Measurements from ENCODE around the gene ZAP70.

Gene ZAP70

GRCh38 chr2:97752342-97753334 is 39.3 kb downstream of the ZAP70 start:
- Histone ChIP-seq H3K4me3 (ENCODE audit: low read length) (no peak overlapping the region), H3K27ac (ENCODE audit: low read length) (no peak overlapping the region), H3K4me1 (ENCODE audit: insufficient read depth, low read length) (peaks cover 9% of the 10 kb centered on the region; the same call in 1 of the 2 replicates), H3K9ac (ENCODE audit: low read depth, low read length) (no peak overlapping the region), H3K27me3 (ENCODE audit: insufficient read depth, low read length) (no peaks in the 10 kb centered on the region), H3K36me3 (ENCODE audit: insufficient read depth, low read depth, low read length) (peaks cover 10% of the 10 kb centered on the region), H3K9me3 (ENCODE audit: insufficient read depth, low read depth, low read length) (no peaks in the 10 kb centered on the region)

DNA sequence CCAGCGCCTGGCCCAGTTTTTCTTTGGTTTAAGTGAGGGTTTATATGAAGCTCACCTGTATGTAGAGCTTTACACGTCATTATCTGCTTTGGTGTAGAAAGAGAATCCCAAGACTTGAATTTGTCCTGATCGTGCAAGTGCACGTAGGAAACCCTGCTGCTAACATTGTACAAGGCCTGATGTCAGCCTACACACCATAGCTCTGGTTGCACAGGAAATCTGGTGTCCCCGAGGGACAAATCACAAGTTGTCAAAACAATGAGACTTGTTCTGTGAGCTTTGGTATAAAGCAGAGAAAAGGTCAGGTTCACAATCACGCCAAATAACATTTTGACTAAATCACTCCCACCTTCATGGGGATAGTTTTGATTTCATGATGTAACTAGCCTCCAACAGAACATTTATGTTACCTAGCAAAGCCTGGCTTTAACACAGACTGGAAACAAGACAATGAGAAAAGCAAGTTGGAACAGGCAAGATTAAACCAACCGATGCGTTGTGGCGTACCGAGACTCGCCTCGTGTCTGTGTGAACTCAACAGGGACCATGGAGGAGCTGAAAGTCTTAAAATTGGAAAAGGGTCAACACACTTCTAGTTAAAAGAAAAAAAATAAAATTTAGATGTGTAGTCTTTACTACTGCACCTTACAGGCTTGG is 41.4 kb downstream of the ZAP70 start:
- Histone ChIP-seq H3K4me1 (ENCODE audit: insufficient read depth, low read length) (peaks cover 9% of the 10 kb centered on the region; the same call in 1 of the 2 replicates), H3K9ac (ENCODE audit: low read depth, low read length) (no peak overlapping the region)

DNA sequence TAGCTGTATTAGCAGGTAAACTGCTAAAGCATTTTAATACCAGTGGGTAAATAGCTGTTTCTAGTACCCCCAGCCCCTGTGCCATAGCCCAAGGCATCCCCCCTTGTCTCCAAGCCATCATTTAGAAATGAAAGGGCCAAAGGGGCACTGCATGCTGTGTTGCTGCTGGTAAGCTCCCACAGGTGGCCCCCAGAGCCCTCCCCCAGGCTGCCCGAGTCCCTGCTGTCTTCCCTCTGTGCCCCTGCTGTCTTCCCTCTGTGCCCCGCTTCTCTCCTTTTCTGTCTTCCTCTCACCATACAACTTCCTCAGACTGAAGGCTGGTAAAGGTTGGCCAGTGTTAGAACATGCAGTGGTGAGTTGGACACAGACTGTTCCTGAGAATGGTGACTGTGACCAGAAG is 42.1 kb downstream of the ZAP70 start:
- H3K9me3 ChIP-seq (ENCODE audit: insufficient read depth, low read depth, low read length), result no peaks in the 10 kb centered on the region
- peaks cover 9% of the 10 kb centered on the region; the same call in 1 of the 2 replicates for H3K4me1 ChIP-seq (ENCODE audit: insufficient read depth, low read length)
- H3K27me3 ChIP-seq (ENCODE audit: insufficient read depth, low read length), result no peaks in the 10 kb centered on the region
- no peak overlapping the region for H3K27ac ChIP-seq (ENCODE audit: low read length)
- no peak overlapping the region for H3K9ac ChIP-seq (ENCODE audit: low read depth, low read length)
- peaks cover 35% of the 10 kb centered on the region for H3K36me3 ChIP-seq (ENCODE audit: insufficient read depth, low read depth, low read length)
- no peak overlapping the region for H3K4me3 ChIP-seq (ENCODE audit: low read length)

More for the DNA sequence above, 41.4 kb downstream of the ZAP70 start:
- H3K36me3 ChIP-seq (ENCODE audit: insufficient read depth, low read depth, low read length), result peaks cover 28% of the 10 kb centered on the region
- no peaks in the 10 kb centered on the region for H3K27me3 ChIP-seq (ENCODE audit: insufficient read depth, low read length)
- H3K9me3 ChIP-seq (ENCODE audit: insufficient read depth, low read depth, low read length), result no peaks in the 10 kb centered on the region
- no peak overlapping the region for H3K27ac ChIP-seq (ENCODE audit: low read length)
- no peak overlapping the region for H3K4me3 ChIP-seq (ENCODE audit: low read length)

- Histone ChIP-seq H3K27ac (ENCODE audit: low read length) (no peak overlapping the region), H3K4me1 (ENCODE audit: insufficient read depth, low read length) (peaks cover 2% of the 10 kb centered on the region; the same call in 1 of the 2 replicates), H3K27me3 (ENCODE audit: insufficient read depth, low read length) (no peaks in the 10 kb centered on the region), H3K36me3 (ENCODE audit: insufficient read depth, low read depth, low read length) (peaks cover 44% of the 10 kb centered on the region), H3K4me3 (ENCODE audit: low read length) (no peak overlapping the region), H3K9ac (ENCODE audit: low read depth, low read length) (no peak overlapping the region), H3K9me3 (ENCODE audit: insufficient read depth, low read depth, low read length) (no peaks in the 10 kb centered on the region)
Observed at GRCh38 chr2:97757062-97757461, 43.7 kb downstream of the ZAP70 start.

GRCh38 chr2:97758131-97758705 is 44.8 kb downstream of the ZAP70 start:
- Histone ChIP-seq H3K9me3 (ENCODE audit: insufficient read depth, low read depth, low read length) (no peaks in the 10 kb centered on the region), H3K36me3 (ENCODE audit: insufficient read depth, low read depth, low read length) (peaks cover 51% of the 10 kb centered on the region), H3K27ac (ENCODE audit: low read length) (no peak overlapping the region), H3K27me3 (ENCODE audit: insufficient read depth, low read length) (no peaks in the 10 kb centered on the region), H3K4me3 (ENCODE audit: low read length) (no peak overlapping the region), H3K9ac (ENCODE audit: low read depth, low read length) (no peak overlapping the region), H3K4me1 (ENCODE audit: insufficient read depth, low read length) (no peaks in the 10 kb centered on the region)

DNA sequence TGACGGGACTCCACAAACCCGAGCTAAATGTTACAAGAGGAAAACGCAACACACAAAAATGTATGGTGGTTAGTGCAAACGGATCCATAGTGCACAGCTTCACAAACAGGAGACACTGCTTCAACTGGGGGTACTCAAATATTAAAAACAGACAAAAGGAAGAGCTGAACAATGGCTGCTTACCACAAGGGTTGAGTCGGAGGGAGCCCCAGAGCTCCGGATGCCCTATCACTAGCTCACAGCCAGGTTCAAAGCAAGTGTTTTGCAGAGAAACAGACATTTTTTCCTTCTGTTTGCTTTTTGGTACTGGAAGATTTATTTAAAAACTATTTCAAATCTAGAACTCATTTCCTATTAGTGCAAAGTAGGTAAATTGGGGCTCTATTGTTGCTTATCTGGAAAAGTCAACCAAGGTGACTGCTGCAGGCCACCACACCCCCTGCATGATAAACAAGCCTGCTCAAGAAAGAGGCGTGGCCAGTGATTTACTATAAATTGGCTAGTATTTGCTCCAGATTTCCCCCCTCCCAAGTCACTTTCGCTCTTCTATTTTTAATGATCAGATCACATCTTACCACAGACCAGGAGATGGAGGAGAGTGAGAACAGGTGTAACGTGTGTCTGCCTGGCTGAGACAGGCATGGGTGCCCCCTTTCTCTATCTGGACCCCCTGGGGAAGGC is 46.5 kb downstream of the ZAP70 start:
- Histone ChIP-seq H3K27ac (ENCODE audit: low read length) (no peak overlapping the region), H3K27me3 (ENCODE audit: insufficient read depth, low read length) (no peaks in the 10 kb centered on the region), H3K4me3 (ENCODE audit: low read length) (no peak overlapping the region), H3K9me3 (ENCODE audit: insufficient read depth, low read depth, low read length) (no peaks in the 10 kb centered on the region), H3K36me3 (ENCODE audit: insufficient read depth, low read depth, low read length) (peaks cover 51% of the 10 kb centered on the region), H3K4me1 (ENCODE audit: insufficient read depth, low read length) (no peaks in the 10 kb centered on the region), H3K9ac (ENCODE audit: low read depth, low read length) (no peak overlapping the region)

- peaks cover 56% of the 10 kb centered on the region for H3K36me3 ChIP-seq (ENCODE audit: insufficient read depth, low read depth, low read length)
- H3K27me3 ChIP-seq (ENCODE audit: insufficient read depth, low read length), result no peaks in the 10 kb centered on the region
- no peaks in the 10 kb centered on the region for H3K9me3 ChIP-seq (ENCODE audit: insufficient read depth, low read depth, low read length)
- no peak overlapping the region for H3K27ac ChIP-seq (ENCODE audit: low read length)
- no peak overlapping the region for H3K9ac ChIP-seq (ENCODE audit: low read depth, low read length)
- H3K4me1 ChIP-seq (ENCODE audit: insufficient read depth, low read length), result no peaks in the 10 kb centered on the region
- no peak overlapping the region for H3K4me3 ChIP-seq (ENCODE audit: low read length)
Observed at GRCh38 chr2:97760480-97761049, 47.2 kb downstream of the ZAP70 start.

GRCh38 chr2:97761192-97761591 is 47.8 kb downstream of the ZAP70 start:
- Histone ChIP-seq H3K36me3 (ENCODE audit: insufficient read depth, low read depth, low read length) (peaks cover 63% of the 10 kb centered on the region), H3K9ac (ENCODE audit: low read depth, low read length) (no peak overlapping the region)

DNA sequence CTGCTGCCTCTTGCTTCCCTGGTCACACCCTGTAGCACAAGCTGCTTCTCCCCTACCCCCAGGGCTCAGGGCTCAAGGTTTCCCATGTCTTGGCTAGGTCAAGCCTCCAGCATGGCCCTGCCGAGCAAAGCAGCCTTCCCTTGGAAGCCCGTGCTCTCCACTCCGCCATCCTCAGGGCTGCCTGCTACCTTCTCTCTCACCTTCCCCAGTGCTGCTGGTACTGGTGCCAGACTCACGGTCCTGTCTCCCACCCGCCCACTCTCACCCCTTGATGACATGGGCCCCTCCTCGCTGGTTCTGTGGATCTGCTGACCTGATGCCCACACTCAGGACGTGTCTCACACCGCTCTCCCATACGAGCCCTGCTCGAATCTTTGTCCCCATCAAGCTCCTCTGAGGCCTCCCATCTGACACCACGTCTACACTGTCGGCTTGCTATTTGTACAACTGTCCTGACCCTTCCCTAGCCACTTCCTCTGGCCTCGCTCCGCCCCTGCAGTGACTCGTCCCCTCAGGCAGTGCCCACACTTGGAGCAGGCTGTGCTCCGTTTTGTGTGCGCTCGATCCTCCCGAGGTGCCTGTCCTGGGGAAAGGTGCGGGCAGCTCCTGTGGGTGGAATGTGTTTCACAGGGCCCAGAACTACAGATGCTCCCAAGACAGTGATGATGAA is 49.9 kb downstream of the ZAP70 start:
- Histone ChIP-seq H3K9me3 (ENCODE audit: insufficient read depth, low read depth, low read length) (no peaks in the 10 kb centered on the region), H3K27ac (ENCODE audit: low read length) (no peak overlapping the region), H3K9ac (ENCODE audit: low read depth, low read length) (no peak overlapping the region), H3K36me3 (ENCODE audit: insufficient read depth, low read depth, low read length) (peaks cover 53% of the 10 kb centered on the region), H3K4me1 (ENCODE audit: insufficient read depth, low read length) (no peaks in the 10 kb centered on the region), H3K4me3 (ENCODE audit: low read length) (no peak overlapping the region), H3K27me3 (ENCODE audit: insufficient read depth, low read length) (no peaks in the 10 kb centered on the region)

More at GRCh38 chr2:97761192-97761591, 47.8 kb downstream of the ZAP70 start:
- Histone ChIP-seq H3K27me3 (ENCODE audit: insufficient read depth, low read length) (no peaks in the 10 kb centered on the region), H3K4me1 (ENCODE audit: insufficient read depth, low read length) (no peaks in the 10 kb centered on the region), H3K4me3 (ENCODE audit: low read length) (no peak overlapping the region), H3K9me3 (ENCODE audit: insufficient read depth, low read depth, low read length) (no peaks in the 10 kb centered on the region), H3K27ac (ENCODE audit: low read length) (no peak overlapping the region)

DNA sequence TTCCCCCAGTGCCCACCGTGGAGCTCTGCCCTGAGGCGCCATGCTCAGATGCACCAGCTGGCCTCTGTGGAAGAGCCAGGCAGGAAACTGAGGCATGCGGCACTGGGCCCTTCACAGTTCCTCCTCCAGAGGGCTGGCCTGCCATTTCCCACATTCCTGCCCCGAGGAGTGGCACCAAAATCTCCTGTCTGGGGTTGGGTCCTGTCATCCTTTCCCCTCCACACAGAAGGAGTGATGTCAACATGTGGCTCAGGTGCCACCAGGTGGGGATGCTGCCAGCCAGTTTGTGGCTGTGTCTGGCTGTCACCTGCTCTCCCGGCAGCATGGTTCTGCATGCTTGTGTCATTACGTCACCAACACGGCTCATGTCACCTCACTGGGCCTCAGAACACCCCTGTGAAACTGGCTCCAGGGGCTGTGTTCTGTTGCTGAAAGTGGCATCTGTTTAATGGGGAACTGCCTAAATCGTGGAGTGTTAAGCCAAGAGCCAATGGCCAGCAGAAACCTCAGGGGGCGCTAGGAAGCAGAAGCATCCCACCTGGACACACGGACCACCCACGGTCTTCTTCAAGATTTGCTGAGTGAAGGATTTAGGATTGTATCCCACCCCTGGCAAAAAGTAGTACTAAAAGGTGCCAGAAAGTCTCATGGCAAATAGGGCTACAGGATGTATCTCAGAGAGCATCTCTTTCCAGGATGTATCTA is 51.3 kb downstream of the ZAP70 start:
- peaks cover 2% of the 10 kb centered on the region for H3K4me1 ChIP-seq (ENCODE audit: insufficient read depth, low read length)
- no peak overlapping the region for H3K9ac ChIP-seq (ENCODE audit: low read depth, low read length)
- H3K9me3 ChIP-seq (ENCODE audit: insufficient read depth, low read depth, low read length), result no peaks in the 10 kb centered on the region
- H3K27me3 ChIP-seq (ENCODE audit: insufficient read depth, low read length), result no peaks in the 10 kb centered on the region
- H3K4me3 ChIP-seq (ENCODE audit: low read length), result no peak overlapping the region
- no peak overlapping the region for H3K27ac ChIP-seq (ENCODE audit: low read length)
- peaks cover 39% of the 10 kb centered on the region for H3K36me3 ChIP-seq (ENCODE audit: insufficient read depth, low read depth, low read length)
